B cell (primary cell): ENCODE results near the gene PTPN7. TPM values are rescaled to one million over a fixed set of nuclear protein-coding genes. Genes with fewer than 3 reads are reported as not detected.

Experiments used
- ATAC-seq: fragments of 200-7000 bp; cut with Tn5 transposase; one replicate; pipeline ENCODE4 v1.10.0; 2021; ENCODE audit warnings: low read depth, mild to moderate bottlenecking, moderate number of reproducible peaks, moderate library complexity
- CTCF ChIA-PET: fragments of 350-600 bp; sonication (Branson Sonifier 250); formaldehyde crosslinking; loops from one replicate; lab custom pipeline; 2021; ENCODE audit warnings: antibody characterized with exemption, inconsistent platforms; lab: Charles Lee
- POLR2A ChIA-PET: fragments of 350-600 bp; sonication (Branson Sonifier 250); formaldehyde crosslinking; loops from one replicate; lab custom pipeline; 2021; ENCODE audit warnings: antibody characterized with exemption; lab: Charles Lee
- DNase-seq: peaks from one replicate; pipeline ENCODE4 v3.0.0; 2013
- H2AFZ ChIP-seq: 2 replicates; pipeline ENCODE4 v1.6.1; 2012; ENCODE audit warnings: mild to moderate bottlenecking, low read depth, low read length; ENCODE audit not compliant: insufficient read depth, poor library complexity, severe bottlenecking
- H3K27ac ChIP-seq, 2 donors: 1 replicate in 1 of 2; 2 replicates in 1 of 2; pipeline ENCODE4 v1.5.1; 2012 to 2013; ENCODE audit warnings: low read length in 2 of 2, mild to moderate bottlenecking in 2 of 2, moderate library complexity in 1 of 2
- H3K27me3 ChIP-seq, 4 experiments: fragments of 200-600 bp in 1 of 4; sonication (generic) in 1 of 4; replicated peaks in 1 of 4; 1 replicate in 2 of 4; 2 replicates in 2 of 4; pipeline versions ENCODE4 v1.6.1 to v1.7.0; 2013 to 2016; ENCODE audit warnings: low read length in 3 of 4, mild to moderate bottlenecking in 2 of 4, mixed read lengths in 1 of 4, moderate library complexity in 1 of 4; ENCODE audit not compliant: insufficient read depth in 4 of 4, control insufficient read depth in 3 of 4; ENCODE audit errors: control extremely low read depth in 1 of 4
- H3K36me3 ChIP-seq, 2 experiments: replicated peaks in 1 of 2; 1 replicate in 1 of 2; 2 replicates in 1 of 2; pipeline versions ENCODE4 v1.6.1 to v1.7.1; 2013; ENCODE audit warnings: low read length in 1 of 2; ENCODE audit not compliant: insufficient read depth in 2 of 2, control insufficient read depth in 1 of 2; ENCODE audit errors: control extremely low read depth in 1 of 2, extremely low read depth in 1 of 2
- H3K4me1 ChIP-seq, 2 donors: fragments of 200-600 bp in 1 of 2; sonication (generic) in 1 of 2; 1 replicate in 1 of 2; 2 replicates in 1 of 2; pipeline versions ENCODE4 v1.5.1 to v1.6.1; 2013 to 2017; ENCODE audit warnings: low read length in 2 of 2; ENCODE audit not compliant: control insufficient read depth in 2 of 2, insufficient read depth in 2 of 2
- H3K4me2 ChIP-seq: replicated peaks from 2 replicates; pipeline ENCODE3; 2012; ENCODE audit warnings: mild to moderate bottlenecking, low read depth, low read length; ENCODE audit not compliant: poor library complexity, severe bottlenecking
- H3K4me3 ChIP-seq, 5 experiments: fragments of 200-600 bp in 1 of 5; sonication (generic) in 1 of 5; 1 replicate in 3 of 5; 2 replicates in 2 of 5; pipeline versions ENCODE4 v1.5.1 to v1.7.0; 2011 to 2016; ENCODE audit warnings: low read length in 4 of 5, mild to moderate bottlenecking in 4 of 5, low read depth in 2 of 5, control low read depth in 1 of 5, moderate library complexity in 1 of 5; ENCODE audit not compliant: insufficient read depth in 1 of 5; ENCODE audit errors: control extremely low read depth in 1 of 5, extremely low read depth in 1 of 5
- H3K79me2 ChIP-seq: fragments of 200-600 bp; sonication (generic); one replicate; pipeline ENCODE4 v1.6.0; 2016; ENCODE audit warnings: low read length; ENCODE audit not compliant: control insufficient read depth, insufficient read depth
- H3K9ac ChIP-seq: fragments of 200-600 bp; sonication (generic); 2 replicates; pipeline ENCODE4 v1.6.1; 2017; ENCODE audit warnings: mild to moderate bottlenecking, low read length, moderate library complexity
- H3K9me3 ChIP-seq, 3 donors: one replicate each; pipeline versions ENCODE4 v1.6.1 to v1.7.1; 2013; ENCODE audit warnings: low read length in 2 of 3; ENCODE audit not compliant: control insufficient read depth in 2 of 3, insufficient read depth in 1 of 3; ENCODE audit errors: control extremely low read depth in 1 of 3
- H4K20me1 ChIP-seq: 2 replicates; pipeline ENCODE4 v1.6.0; 2012; ENCODE audit warnings: mild to moderate bottlenecking, low read length; ENCODE audit not compliant: insufficient read depth, control insufficient read depth, poor library complexity, severe bottlenecking
- H3K27ac Mint-ChIP-seq: one replicate; pipeline ENCODE4 v1.8.0; 2021; ENCODE audit warnings: mixed read lengths
- H3K27me3 Mint-ChIP-seq: one replicate; pipeline ENCODE4 v1.8.0; 2021; ENCODE audit warnings: mixed read lengths
- H3K4me1 Mint-ChIP-seq: one replicate; pipeline ENCODE4 v1.8.0; 2021; ENCODE audit warnings: mixed read lengths
- H3K4me3 Mint-ChIP-seq: one replicate; pipeline ENCODE4 v1.8.0; 2021; ENCODE audit warnings: mixed read lengths
- H3K9me3 Mint-ChIP-seq: one replicate; pipeline ENCODE4 v1.8.0; 2022; ENCODE audit warnings: mixed read lengths; ENCODE audit not compliant: insufficient read depth
- EZH2 ChIP-seq: IDR thresholded peaks from 2 replicates; pipeline ENCODE4 v1.6.1; 2012; ENCODE audit warnings: borderline replicate concordance, low read depth, mild to moderate bottlenecking, moderate library complexity, low read length; ENCODE audit not compliant: insufficient read depth, poor library complexity, severe bottlenecking
- WGBS: methylation state at CpG from one replicate; pipeline ENCODE4 v1.1.5; 2013; ENCODE audit warnings: missing lambda C conversion rate; ENCODE audit not compliant: insufficient coverage; 5-methylcytosine and 5-hydroxymethylcytosine counted together
- intact Hi-C: fragments of 100-400 bp; cut with micrococcal nuclease; formaldehyde crosslinking; loops from one replicate; pipeline ENCODE4 v1.10.0; 2022
- polyA plus RNA-seq: library from polyadenylated mRNA; depleted of rRNA; stranded (reverse); fragments of >200 nt; gene quantifications from 2 replicates; pipeline ENCODE4 v1.2.3, GENCODE V29; 2012
- total RNA-seq, 2 donors: library from RNA; stranded (reverse); fragments of 120-200 nt in 1 of 2; gene quantifications; 1 replicate in 1 of 2; 2 replicates in 1 of 2; pipeline versions ENCODE4 v1.2.3 to v1.2.4, GENCODE V29; 2013 to 2022
- TF ChIP-seq, protein P1 (sequence below): fragments of 200-600 bp; IDR thresholded peaks from one replicate; pipeline ENCODE4 v1.8.0; 2022; ENCODE audit warnings: antibody characterized with exemption, mild to moderate bottlenecking

PTPN7 gene
- total and polyA plus RNA-seq, 2 donors (not counting 1 experiment from before 2014, with no cell fraction given): 16.0 to 37.5 TPM

DNA sequence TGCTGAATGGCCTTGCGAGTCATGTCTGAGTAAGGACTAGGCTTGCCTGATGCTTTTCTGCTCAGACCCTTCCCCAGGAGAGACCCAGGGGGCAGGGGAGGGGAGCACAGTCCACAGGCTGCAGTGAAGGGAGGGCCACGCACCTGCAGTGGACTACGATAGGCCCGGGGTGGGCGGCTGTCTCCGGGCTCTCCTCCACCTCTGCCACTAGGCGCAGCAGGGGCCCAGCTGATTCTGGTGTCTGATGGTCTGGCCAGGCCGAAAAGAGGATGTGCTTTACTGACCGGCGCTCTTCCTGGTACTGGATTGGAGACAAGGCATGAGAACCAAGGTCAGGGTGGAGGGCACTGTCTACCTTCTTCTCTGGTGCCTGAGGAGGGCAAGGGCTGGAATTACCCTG is 8.0 kb downstream of the PTPN7 start:
- Histone ChIP-seq H3K36me3 (peaks cover 11 to 82% of the 10 kb centered on the region in 2 experiments), H3K9ac (no peak overlapping the region), H3K4me1 (peaks cover 0 to 2% of the 10 kb centered on the region in 2 donors), H3K4me2 (no peak overlapping the region), H2AFZ (no peak overlapping the region), H3K79me2 (no peaks in the 10 kb centered on the region), H3K9me3 (no peaks in the 10 kb centered on the region), H4K20me1 (no peaks in the 10 kb centered on the region), H3K27me3 (no peaks in the 10 kb centered on the region), H3K27ac (no peak overlapping the region), H3K4me3 (no peak overlapping the region)
- ATAC-seq (no peak), DNase-seq (no peak)
- no peak overlapping the region for H3K4me3 Mint-ChIP-seq
- no peak for TF ChIP-seq EZH2
- TF ChIP-seq, protein P1, sequence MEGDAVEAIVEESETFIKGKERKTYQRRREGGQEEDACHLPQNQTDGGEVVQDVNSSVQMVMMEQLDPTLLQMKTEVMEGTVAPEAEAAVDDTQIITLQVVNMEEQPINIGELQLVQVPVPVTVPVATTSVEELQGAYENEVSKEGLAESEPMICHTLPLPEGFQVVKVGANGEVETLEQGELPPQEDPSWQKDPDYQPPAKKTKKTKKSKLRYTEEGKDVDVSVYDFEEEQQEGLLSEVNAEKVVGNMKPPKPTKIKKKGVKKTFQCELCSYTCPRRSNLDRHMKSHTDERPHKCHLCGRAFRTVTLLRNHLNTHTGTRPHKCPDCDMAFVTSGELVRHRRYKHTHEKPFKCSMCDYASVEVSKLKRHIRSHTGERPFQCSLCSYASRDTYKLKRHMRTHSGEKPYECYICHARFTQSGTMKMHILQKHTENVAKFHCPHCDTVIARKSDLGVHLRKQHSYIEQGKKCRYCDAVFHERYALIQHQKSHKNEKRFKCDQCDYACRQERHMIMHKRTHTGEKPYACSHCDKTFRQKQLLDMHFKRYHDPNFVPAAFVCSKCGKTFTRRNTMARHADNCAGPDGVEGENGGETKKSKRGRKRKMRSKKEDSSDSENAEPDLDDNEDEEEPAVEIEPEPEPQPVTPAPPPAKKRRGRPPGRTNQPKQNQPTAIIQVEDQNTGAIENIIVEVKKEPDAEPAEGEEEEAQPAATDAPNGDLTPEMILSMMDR: no peak
- no peak overlapping the region for H3K27ac Mint-ChIP-seq
- CTCF ChIA-PET: interaction anchor here (1.5 to 5.5 kb wide), 3 partner anchors 8 to 164 kb away, joined by 3 to 37 read pairs (median 5); partner anchors contain the start of gene PTPN7
- 100% methylated on average over 5 of the region's 10 CpGs for WGBS
- H3K9me3 Mint-ChIP-seq: no peaks in the 10 kb centered on the region
- no peaks in the 10 kb centered on the region for H3K27me3 Mint-ChIP-seq
- H3K4me1 Mint-ChIP-seq: peaks cover 16% of the 10 kb centered on the region
- intact Hi-C loops: no loop called here
- POLR2A ChIA-PET: no interaction called here

DNA sequence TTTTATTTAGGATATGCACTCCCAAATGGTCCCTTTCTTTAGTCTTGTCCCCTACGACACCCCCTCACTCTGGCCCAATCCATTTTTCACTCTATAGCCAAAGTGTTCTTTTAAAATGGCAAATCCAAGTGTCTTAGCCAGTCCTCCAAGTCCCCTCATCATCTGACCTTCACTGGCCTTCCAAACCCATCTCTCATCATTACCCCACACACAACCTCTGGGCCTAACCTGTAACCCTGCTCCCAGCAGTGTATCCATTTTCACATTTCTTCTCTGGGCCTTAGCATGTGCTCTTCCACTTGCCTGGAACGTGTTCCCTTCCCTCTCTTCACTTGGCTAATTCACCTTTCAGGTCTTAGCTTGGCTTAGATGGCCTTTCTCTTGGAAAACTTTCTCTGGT is 9.4 kb downstream of the PTPN7 start:
- no peaks in the 10 kb centered on the region for H3K79me2 ChIP-seq
- DNase-seq (no peak), ATAC-seq (no peak)
- Mint-ChIP-seq H3K4me1 (peaks cover 23% of the 10 kb centered on the region), H3K9me3 (no peaks in the 10 kb centered on the region), H3K27ac (peak overlapping the region; percentile 10), H3K4me3 (no peak overlapping the region), H3K27me3 (no peaks in the 10 kb centered on the region)
- H4K20me1 ChIP-seq: no peaks in the 10 kb centered on the region
- no peak overlapping the region for H3K9ac ChIP-seq
- POLR2A ChIA-PET: no interaction called here
- peaks cover 7 to 70% of the 10 kb centered on the region in 2 experiments for H3K36me3 ChIP-seq
- intact Hi-C loops: no loop called here
- H3K4me3 ChIP-seq: no peak overlapping the region
- no peak overlapping the region for H3K4me2 ChIP-seq
- H3K27me3 ChIP-seq: no peaks in the 10 kb centered on the region
- no peaks in the 10 kb centered on the region for H3K9me3 ChIP-seq
- no peak overlapping the region for H3K27ac ChIP-seq
- TF ChIP-seq EZH2: no peak
- TF ChIP-seq, protein P1: no peak
- H3K4me1 ChIP-seq: peaks cover 9 to 15% of the 10 kb centered on the region in 2 donors
- WGBS: 97% methylated on average over 2 of the region's 2 CpGs
- H2AFZ ChIP-seq: no peak overlapping the region
- CTCF ChIA-PET: interaction anchor here (1.8 to 5.5 kb wide), 2 partner anchors 9 to 165 kb away, joined by 5 to 37 read pairs; partner anchors contain the start of gene PTPN7
